Measurements from ENCODE around the gene FOSL1. TPM values are rescaled to one million over a fixed set of nuclear protein-coding genes. Genes with fewer than 3 reads are reported as not detected.

FOSL1 gene
- total and polyA plus RNA-seq, 4 donors, result 0.17 to 0.20 TPM; not detected in 2

DNA sequence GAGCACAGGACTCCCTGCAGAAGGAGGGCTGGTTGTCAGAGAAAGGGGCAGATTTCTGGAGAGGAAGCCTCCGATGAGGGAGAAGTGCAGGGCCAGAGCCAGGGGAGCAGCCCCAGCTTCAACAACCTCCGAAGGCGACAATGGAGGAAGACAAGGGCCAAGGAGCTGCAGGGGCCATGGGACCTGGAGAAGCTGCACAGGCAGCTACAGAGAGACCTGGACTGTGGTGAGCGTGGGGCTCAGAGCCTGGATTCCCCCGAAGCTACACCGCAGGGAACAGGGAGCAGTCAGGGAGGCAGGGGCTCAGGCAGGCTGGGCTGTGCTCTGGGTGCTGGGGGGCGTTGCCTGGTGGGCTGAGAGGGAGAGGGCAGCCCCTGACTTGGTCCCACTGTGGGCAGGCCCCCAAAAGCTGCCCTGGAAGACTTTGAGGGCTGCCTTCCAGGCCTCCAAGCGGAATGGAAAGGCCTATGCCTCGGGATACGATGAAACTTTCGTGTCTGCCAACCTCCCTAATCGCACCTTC is 47.5 kb upstream of the FOSL1 start:
- H3K27me3 ChIP-seq (ENCODE audit: control insufficient read depth in 4 of 4, insufficient read depth in 4 of 4, low read length in 3 of 4), result no peaks in the 10 kb centered on the region

DNA sequence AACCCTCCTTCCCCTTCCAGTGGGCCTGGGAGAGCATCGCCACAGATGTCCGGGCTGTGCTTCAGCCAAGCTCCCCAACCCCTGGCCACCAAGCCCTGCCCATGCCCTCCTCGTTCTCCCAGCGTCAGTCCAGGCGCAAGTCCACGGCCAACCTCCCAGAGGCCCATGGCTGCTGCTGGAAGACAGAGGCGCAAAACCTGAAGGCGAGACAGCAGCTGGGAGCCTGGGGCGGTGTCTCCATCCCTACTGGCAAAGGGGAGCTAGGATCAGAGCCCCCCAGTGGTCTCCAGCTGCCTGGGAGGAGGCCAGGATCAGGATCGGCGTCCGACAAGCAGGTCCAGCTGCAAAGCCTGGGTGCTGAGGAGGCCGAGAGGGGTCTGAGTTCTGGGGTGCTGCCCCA is 46.9 kb upstream of the FOSL1 start:
- no peaks in the 10 kb centered on the region for H3K36me3 ChIP-seq (ENCODE audit: control insufficient read depth in 4 of 4, insufficient read depth in 3 of 4, low read depth in 1 of 4, low read length in 3 of 4)
- TF ChIP-seq TAF1 (conservative IDR thresholded peaks at IDR 0.05) (no peak), SP1 (IDR thresholded peaks at IDR 0.05) (no peak), JUND (IDR thresholded peaks at IDR 0.05) (no peak), YY1 (IDR thresholded peaks at IDR 0.05) (no peak), EGR1 (IDR thresholded peaks at IDR 0.05; ENCODE audit: low read depth in 2 of 2) (no peak), GABPA (IDR thresholded peaks at IDR 0.05 in 1 of 2, conservative IDR thresholded peaks at IDR 0.05 in 1 of 2) (no peak), FOXA2 (IDR thresholded peaks at IDR 0.05) (no peak), NR2F2 (IDR thresholded peaks at IDR 0.05) (no peak), ZBTB33 (IDR thresholded peaks at IDR 0.05) (no peak)
- TF ChIP-seq, protein P1, sequence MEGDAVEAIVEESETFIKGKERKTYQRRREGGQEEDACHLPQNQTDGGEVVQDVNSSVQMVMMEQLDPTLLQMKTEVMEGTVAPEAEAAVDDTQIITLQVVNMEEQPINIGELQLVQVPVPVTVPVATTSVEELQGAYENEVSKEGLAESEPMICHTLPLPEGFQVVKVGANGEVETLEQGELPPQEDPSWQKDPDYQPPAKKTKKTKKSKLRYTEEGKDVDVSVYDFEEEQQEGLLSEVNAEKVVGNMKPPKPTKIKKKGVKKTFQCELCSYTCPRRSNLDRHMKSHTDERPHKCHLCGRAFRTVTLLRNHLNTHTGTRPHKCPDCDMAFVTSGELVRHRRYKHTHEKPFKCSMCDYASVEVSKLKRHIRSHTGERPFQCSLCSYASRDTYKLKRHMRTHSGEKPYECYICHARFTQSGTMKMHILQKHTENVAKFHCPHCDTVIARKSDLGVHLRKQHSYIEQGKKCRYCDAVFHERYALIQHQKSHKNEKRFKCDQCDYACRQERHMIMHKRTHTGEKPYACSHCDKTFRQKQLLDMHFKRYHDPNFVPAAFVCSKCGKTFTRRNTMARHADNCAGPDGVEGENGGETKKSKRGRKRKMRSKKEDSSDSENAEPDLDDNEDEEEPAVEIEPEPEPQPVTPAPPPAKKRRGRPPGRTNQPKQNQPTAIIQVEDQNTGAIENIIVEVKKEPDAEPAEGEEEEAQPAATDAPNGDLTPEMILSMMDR (IDR thresholded peaks at IDR 0.05; ENCODE audit: low read depth, low read length, missing input control), result no peak
- TF ChIP-seq, protein P2, sequence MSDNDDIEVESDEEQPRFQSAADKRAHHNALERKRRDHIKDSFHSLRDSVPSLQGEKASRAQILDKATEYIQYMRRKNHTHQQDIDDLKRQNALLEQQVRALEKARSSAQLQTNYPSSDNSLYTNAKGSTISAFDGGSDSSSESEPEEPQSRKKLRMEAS (IDR thresholded peaks at IDR 0.05), result no peak
- TF ChIP-seq, protein P3, sequence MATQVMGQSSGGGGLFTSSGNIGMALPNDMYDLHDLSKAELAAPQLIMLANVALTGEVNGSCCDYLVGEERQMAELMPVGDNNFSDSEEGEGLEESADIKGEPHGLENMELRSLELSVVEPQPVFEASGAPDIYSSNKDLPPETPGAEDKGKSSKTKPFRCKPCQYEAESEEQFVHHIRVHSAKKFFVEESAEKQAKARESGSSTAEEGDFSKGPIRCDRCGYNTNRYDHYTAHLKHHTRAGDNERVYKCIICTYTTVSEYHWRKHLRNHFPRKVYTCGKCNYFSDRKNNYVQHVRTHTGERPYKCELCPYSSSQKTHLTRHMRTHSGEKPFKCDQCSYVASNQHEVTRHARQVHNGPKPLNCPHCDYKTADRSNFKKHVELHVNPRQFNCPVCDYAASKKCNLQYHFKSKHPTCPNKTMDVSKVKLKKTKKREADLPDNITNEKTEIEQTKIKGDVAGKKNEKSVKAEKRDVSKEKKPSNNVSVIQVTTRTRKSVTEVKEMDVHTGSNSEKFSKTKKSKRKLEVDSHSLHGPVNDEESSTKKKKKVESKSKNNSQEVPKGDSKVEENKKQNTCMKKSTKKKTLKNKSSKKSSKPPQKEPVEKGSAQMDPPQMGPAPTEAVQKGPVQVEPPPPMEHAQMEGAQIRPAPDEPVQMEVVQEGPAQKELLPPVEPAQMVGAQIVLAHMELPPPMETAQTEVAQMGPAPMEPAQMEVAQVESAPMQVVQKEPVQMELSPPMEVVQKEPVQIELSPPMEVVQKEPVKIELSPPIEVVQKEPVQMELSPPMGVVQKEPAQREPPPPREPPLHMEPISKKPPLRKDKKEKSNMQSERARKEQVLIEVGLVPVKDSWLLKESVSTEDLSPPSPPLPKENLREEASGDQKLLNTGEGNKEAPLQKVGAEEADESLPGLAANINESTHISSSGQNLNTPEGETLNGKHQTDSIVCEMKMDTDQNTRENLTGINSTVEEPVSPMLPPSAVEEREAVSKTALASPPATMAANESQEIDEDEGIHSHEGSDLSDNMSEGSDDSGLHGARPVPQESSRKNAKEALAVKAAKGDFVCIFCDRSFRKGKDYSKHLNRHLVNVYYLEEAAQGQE (IDR thresholded peaks at IDR 0.05), result no peak
- H3K9ac ChIP-seq (ENCODE audit: low read depth in 1 of 2, low read length in 2 of 2), result no peak overlapping the region
- WGBS, result 82% methylated on average over 13 of the region's 13 CpGs
- no peaks in the 10 kb centered on the region for H3K27me3 ChIP-seq (ENCODE audit: control insufficient read depth in 4 of 4, insufficient read depth in 4 of 4, low read length in 3 of 4)
- no peak for DNase-seq (ENCODE audit: low spot score)
- no peak overlapping the region for H3K27ac ChIP-seq (ENCODE audit: low read depth in 1 of 2, low read length in 2 of 2)
- peaks cover 2 to 9% (median 3%) of the 10 kb centered on the region in 4 donors for H3K4me1 ChIP-seq (ENCODE audit: control insufficient read depth in 4 of 4, insufficient read depth in 4 of 4, low read length in 3 of 4)
- no peak overlapping the region for H3K4me3 ChIP-seq (ENCODE audit: low read depth in 1 of 3, low read length in 3 of 3)
- H3K9me3 ChIP-seq (ENCODE audit: control insufficient read depth in 4 of 4, low read length in 3 of 4), result no peaks in the 10 kb centered on the region

More for the DNA sequence above, 47.5 kb upstream of the FOSL1 start:
- Histone ChIP-seq H3K27ac (ENCODE audit: low read depth in 1 of 2, low read length in 2 of 2) (no peak overlapping the region), H3K4me3 (ENCODE audit: low read depth in 1 of 3, low read length in 3 of 3) (no peak overlapping the region), H3K9ac (ENCODE audit: low read depth in 1 of 2, low read length in 2 of 2) (no peak overlapping the region), H3K36me3 (ENCODE audit: control insufficient read depth in 4 of 4, insufficient read depth in 3 of 4, low read depth in 1 of 4, low read length in 3 of 4) (no peaks in the 10 kb centered on the region), H3K9me3 (ENCODE audit: control insufficient read depth in 4 of 4, low read length in 3 of 4) (no peaks in the 10 kb centered on the region), H3K4me1 (ENCODE audit: control insufficient read depth in 4 of 4, insufficient read depth in 4 of 4, low read length in 3 of 4) (peaks cover 3 to 9% (median 4%) of the 10 kb centered on the region in 4 donors)
- 91% methylated on average over 12 of the region's 12 CpGs for WGBS
- no peak for TF ChIP-seq SP1 (IDR thresholded peaks at IDR 0.05)
- TF ChIP-seq TAF1 (conservative IDR thresholded peaks at IDR 0.05), result no peak
- TF ChIP-seq JUND (IDR thresholded peaks at IDR 0.05), result no peak
- TF ChIP-seq EGR1 (IDR thresholded peaks at IDR 0.05; ENCODE audit: low read depth in 2 of 2), result no peak
- TF ChIP-seq YY1 (IDR thresholded peaks at IDR 0.05), result no peak
- TF ChIP-seq, protein P4, sequence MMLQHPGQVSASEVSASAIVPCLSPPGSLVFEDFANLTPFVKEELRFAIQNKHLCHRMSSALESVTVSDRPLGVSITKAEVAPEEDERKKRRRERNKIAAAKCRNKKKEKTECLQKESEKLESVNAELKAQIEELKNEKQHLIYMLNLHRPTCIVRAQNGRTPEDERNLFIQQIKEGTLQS (IDR thresholded peaks at IDR 0.05), result no peak
- TF ChIP-seq RXRA (IDR thresholded peaks at IDR 0.05), result no peak
- no peak for TF ChIP-seq GABPA (IDR thresholded peaks at IDR 0.05 in 1 of 2, conservative IDR thresholded peaks at IDR 0.05 in 1 of 2)
- TF ChIP-seq, protein P1 (IDR thresholded peaks at IDR 0.05; ENCODE audit: low read depth, low read length, missing input control), result no peak
- TF ChIP-seq HNF4A (conservative IDR thresholded peaks at IDR 0.05), result no peak
- no peak for DNase-seq (ENCODE audit: low spot score)

Measured in liver (tissue), 9 donors.